HL-60/S4 treated with retinoic acid at 250 ng/mL for 4 days and 3 days (cell line): ENCODE results near the gene RAB3GAP2.
"Not testable (repeated sequence)": the region's sequence is repeated elsewhere in the genome, so short reads cannot be mapped to it uniquely, and the experiment has no call there.

Source experiments
- in situ Hi-C: fragments of 300-500 bp; cut with MboI; formaldehyde crosslinking; loops from 2 replicates; pipeline ENCODE4 v1.7.0; 2022; ENCODE audit warnings: low sequenced_read_pairs

RAB3GAP2 gene

DNA sequence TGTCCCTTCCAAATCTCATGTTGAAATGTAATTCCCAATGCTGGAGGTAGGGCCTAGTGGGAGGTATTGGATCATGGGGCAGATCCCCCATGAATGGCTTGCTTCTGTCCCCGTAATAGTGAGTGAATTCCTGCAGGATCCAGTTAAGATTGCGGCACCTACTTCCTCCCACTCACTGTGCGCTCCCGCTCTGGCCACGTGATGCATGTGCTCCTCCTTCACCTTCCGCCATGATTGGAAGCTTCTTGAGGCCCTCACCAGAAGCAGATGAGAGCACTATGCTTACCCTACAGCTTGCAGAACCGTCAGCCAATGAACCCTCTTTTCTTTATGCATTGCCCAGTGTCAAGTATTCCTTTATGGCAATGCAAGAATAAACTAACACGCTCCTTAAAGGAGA, 14.9 kb upstream of the RAB3GAP2 start:
- in situ Hi-C loops: no loop called here

DNA sequence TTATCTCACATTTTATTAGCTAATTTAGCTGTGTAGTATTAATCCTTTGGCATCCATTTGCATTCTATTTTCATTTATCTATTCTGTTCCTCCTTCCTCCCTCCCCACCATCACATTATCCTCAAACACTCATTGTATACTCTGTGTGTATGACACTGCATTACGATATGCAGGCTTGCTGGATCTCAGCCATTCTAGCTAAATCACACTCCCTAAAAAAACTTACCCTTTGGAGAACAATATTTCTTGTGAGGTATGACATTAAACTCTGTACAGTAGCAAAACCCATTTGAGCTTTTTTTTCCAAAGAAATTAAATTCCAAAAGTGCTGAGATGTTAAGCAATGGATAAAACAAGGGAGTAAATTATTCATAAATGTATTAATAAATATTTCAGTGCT, 11.4 kb upstream of the RAB3GAP2 start:
- in situ Hi-C loops: no loop called here

DNA sequence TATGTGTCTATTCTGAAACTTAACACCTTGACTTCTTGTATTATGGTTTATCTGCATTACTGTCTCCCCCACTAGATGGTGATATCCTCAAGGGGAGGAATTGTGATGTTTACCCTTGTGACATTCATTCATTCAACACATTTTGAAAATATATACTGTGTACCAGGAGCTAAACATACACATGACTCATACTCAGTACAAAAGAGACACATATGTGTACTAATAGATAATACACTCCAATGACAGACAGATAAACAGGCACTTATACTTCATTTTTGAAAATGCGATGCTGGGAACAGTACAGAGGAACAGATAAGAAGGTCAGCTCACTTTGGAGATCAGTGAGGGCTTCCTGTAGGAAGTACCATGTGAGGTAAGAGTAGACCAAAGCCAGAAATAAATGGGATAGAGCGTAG, 8.9 kb upstream of the RAB3GAP2 start:
- in situ Hi-C loops: no loop called here

DNA sequence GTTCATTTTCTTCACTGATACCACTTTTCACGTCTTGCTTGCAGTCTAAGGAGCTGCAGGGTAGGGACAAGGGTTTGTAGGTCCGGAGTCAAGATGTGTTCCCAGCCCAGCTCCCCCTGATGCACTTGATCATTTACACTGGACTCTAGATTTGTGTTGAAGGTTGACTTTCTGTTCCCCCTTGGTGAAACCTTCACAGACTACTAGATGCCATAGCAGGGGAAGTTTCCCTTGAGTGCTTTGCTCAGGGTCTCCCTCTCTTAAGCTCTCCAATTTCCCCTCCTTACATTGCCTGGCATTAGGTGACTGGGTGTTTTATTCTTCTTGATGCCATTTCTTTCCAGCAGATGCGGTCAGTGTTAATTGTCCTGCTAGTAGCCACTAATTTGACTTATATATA, 8.0 kb upstream of the RAB3GAP2 start:
- in situ Hi-C loops: no loop called here

DNA sequence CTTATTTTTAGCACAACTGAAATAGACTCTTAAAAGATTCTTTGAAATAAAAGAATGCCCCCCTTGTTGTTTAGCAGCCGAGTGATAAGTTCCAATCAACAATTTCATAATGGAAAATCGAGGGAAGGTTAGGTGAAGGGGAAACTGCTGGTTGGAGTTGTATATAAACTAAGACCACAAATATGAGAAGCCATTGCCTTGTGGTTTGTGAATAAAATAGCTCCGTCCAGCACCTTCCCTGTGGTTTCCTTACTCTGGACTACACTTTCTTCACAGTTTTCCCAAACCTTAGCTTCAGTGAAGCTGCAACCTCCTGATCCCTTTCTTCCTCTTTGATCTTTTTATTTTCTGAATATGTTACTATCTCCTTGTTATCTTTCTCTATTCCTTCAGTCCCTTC, 6.7 kb upstream of the RAB3GAP2 start:
- in situ Hi-C loops: no loop called here

DNA sequence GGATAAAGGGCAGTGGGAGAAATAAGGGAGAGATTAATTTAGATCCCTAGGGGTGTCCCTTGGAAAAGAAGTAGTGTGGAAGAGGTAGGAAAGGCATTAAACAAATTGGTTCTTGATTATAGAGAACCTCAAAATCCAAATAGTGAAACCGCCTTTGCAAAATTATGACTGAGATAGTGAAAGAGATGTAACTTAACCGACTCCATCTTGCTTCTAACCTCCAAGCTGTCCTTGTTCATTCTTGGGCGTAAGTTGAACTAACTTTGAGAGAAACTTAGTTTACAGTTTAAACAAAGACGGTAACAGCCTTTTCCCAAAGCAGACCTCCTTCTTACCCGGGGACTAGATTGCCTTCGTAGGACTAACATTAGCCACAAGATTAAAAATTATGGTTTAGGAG, 3.2 kb upstream of the RAB3GAP2 start:
- in situ Hi-C loops: no loop called here

DNA sequence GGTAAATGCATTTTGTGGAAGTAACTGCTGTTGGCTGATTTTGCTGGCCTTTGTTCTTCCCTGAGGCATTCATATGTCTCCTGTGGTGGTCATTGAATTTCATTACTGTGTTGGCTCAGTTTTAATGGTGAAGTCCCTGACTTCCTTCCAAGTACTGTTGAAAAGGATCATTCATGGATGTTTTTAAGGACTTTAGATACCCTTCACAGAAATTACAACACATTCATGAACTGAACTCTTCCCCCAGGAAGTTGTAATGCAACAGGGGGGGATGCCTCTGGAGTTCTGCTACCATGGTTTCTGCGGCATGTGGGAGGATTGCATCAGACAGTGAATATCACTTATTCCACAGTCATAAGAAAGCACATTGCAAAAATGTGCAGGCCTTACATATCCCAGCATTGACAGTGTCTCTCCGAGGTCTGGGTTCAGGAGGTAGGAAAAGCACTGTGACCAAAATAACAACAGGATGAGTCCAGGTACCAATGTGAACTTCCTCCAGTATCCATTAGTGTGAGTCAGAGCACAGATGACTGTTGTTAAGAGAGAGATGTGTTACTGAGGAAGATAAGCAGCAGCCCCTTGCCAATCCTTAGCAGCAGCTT, 2.1 kb upstream of the RAB3GAP2 start:
- in situ Hi-C loops: no loop called here

DNA sequence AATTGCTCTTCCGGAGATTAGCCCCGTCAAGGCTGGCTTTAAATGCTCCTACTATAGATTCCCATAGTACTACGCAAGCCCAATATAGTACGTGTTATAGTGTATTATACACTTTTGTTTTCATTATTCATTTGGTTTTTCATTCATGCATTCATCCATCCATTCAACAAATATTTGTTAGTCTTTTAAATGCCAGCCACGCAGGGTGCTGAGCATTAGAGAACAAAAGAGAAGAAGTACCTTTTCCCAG, 513 bp upstream of the RAB3GAP2 start:
- in situ Hi-C loops: no loop called here

DNA sequence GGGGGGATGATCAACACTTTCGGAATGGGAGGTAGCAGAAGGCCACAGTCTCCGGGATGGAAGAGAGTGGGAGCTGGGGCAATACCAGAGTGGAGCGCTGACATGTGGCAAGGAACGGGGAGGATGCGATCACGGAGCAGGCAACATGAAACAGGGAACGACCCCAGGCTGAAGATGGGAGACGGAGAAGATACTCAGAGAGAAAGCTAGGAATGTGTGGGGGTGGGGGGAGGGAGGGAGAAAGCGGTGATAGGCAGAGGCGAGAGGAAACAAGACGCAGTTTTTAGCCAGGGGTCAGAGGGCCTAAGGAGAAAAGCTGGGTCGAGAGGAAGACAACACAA, 577 bp downstream of the RAB3GAP2 start:
- in situ Hi-C loops: no loop called here

DNA sequence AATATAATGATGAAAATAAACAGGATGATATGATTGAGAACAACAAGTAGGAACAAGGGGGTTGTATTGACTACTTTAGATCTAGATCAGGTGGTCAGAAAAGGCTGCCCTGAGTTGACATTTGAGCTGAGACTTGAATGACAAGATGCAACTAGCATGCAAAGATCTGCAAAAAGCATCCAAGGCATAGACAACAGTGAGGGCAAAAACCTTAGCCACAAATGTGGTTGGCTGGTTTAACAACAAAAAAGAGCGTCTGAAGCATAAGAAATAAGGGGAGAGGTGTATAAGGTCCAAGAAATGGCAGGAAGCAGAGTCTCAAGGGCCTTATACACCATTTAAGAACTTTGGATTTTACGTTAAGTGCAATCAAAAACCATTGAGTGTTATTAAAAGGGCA, 3.2 kb downstream of the RAB3GAP2 start:
- in situ Hi-C loops: no loop called here

DNA sequence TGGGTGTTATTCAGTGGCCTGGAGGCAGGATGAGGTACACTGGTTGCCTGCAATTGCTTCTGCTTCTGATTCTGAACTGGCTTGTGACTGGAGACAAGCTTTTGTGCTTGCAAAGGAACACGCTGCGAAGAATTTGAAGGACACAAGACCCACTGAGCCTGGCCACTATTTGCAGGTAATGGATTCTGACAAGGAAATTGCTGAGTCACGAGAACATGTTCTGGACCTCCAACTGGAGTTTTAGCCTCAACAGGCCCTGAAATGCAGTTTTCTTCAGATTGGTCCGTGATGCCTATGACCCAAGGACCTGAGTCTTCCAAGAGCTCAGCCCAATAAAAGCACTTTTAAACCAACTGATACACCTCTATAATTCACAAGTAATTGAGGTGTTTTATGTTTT, 4.6 kb downstream of the RAB3GAP2 start:
- in situ Hi-C loops: no loop called here

DNA sequence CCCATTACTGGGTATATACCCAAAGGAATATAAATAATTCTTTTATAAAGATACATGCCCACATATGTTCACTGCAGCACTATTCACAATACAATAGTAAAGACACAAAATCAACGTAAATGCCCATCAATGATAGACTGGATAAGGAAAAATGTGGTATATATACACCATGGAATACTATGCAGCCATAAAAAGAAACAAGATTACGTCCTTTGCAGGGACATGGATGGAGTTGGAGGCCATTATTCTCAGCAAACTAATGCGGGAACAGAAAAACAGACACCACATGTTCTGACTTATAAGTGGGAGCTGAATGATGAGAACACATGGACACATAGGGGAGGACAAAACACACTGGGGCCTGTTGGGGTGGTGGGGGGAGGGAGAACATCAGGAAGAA, 12.0 kb downstream of the RAB3GAP2 start:
- in situ Hi-C loops: not testable (repeated sequence)

DNA sequence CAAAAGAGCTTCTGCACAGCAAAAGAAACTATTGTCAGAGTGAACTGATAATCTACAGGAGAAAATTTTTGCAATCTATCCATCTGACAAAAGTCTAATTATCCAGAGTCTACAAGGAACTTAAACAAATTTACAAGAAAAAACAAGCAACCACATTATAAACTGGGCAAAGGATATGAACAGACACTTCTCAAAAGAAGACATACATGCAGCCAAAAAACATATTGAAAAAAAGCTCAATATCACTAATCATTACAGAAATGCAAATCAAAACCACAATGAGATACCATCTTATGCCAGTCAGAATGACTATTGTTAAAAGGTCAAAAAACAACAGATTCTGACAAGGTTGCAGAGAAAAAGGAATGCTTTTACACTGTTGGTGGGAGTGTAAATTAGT, 12.5 kb downstream of the RAB3GAP2 start:
- in situ Hi-C loops: not testable (repeated sequence)

DNA sequence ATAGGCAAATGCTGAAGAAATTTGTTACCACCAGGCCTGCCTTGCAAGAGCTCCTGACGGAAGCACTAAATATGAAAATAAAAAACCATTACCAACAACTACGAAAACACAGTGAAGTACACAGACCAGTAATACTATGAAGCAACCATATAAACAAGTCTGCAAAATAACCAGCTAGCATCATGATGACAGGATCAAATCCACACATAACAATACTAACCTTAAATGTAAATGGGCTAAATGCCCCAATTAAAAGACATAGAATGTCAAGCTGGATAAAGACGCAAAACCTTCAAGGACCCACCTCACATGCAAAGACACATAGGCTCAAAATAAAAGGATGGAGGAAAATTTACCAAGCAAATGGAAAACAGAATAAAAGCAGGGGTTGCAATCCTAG, 16.1 kb downstream of the RAB3GAP2 start:
- in situ Hi-C loops: not testable (repeated sequence)

DNA sequence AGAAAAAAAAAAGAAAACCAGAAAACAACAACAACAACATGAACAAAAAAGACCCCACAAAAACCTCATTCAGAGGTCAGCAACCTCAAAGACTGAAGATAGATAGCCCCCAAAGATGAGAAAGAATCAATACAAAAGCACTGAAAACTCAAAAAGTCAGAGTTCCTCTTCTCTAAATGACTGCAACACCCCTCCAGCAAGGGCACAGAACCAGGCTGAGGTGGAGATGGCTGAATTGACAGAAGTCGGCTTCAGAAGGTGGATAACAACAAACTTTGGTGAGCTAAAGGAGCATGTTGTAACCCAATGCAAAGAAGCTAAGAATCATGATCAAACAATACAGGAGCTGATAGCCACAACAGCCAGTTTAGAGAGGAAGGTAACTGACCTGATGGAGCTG, 17.0 kb downstream of the RAB3GAP2 start:
- in situ Hi-C loops: no loop called here

DNA sequence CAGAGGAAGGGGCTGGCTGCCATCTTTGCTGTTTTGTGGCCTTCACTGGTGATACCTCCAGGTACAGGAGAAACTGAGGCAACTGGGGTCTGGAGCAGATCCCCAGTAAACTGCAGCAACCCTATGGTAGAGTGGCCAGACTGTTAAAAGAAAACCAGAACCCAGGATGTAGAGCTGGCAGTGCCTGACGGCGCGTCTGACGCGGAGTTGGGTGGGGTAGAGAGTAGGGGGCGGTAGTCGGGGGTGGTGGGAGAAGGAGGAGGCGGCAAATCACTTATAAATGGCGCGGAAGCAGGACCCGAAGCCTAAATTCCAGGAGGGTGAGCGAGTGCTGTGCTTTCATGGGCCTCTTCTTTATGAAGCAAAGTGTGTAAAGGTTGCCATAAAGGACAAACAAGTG, 19.0 kb downstream of the RAB3GAP2 start:
- in situ Hi-C loops: not testable (repeated sequence)

DNA sequence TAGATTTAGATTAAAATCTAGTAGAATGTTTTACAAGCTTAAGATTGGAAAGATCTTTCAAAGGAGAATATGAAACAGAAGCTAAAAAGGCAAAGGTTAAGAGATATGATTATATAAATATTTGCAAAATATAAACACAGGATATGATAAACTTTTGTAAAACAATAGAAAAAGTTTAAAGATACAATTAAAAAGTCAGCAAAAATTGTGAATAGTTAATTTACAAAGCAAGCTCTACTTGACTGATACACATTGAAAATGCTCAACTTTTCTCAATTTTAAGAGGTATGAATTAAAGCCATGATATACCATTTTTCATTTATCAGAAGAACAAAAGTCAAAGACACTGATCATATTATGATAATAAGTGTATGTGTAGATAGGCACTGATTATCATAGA, 21.0 kb downstream of the RAB3GAP2 start:
- in situ Hi-C loops: no loop called here

DNA sequence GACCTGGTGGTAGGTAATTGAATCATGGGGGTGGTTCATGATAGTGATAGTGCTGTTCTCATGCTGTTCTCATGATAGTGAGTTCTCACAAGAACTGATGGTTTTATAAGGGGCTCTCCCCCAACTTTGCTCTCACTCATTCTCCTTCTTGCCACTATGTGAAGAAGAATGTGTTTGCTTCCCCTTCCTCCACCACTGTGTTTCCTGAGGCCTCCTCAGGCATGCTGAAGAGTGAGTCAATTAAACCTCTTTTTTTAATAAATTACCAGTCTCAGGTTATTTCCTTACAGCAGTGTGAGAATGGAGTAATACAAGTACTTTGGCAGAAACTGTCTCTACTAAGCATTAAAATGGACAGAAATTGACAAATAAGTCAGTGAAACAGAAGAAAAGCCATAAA, 21.6 kb downstream of the RAB3GAP2 start:
- in situ Hi-C loops: no loop called here

DNA sequence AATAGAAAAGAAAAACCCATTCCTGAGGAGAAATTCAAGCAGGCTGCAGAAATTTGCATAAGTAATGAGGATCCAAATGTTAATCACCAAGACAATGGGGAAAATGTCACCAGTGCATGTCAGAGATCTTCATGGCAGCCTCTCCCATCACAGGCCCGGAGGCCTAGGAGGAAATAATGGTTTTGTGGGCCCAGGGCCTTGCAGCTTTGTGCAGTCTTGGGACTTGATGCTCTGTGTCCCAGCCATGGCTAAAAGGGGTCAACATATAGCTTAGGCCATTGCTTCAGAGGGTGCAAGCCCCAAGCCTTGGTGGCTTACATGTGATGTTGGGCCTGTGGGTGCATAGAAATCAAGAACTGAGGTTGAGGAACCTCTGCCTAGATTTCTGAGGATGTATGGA, 22.7 kb downstream of the RAB3GAP2 start:
- in situ Hi-C loops: no loop called here

DNA sequence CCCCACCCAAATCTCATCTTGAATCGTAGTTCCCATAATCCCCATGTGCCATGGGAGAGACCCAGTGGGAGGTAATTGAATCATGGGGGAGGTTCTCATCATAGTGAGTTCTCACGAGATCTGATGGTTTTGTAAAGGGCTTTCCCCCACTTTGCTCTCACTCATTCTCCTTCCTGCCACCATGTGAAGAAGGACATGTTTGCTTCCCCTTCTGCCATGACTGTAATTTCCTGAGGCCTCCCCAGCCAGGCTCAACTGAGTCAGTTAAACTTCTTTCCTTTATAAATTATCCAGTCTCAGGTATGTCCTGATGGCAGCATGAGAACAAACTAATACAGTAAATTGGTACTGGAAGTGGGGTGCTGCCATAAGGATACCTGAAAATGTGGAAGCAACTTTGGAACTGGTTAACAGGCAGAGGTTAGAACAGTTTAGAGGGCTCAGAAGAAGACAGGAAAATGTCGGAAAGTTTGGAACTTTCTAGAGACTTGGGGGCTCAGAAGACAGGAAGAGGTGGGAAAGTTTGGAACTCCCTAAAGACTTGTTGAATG, 23.5 kb downstream of the RAB3GAP2 start:
- in situ Hi-C loops: not testable (repeated sequence)

DNA sequence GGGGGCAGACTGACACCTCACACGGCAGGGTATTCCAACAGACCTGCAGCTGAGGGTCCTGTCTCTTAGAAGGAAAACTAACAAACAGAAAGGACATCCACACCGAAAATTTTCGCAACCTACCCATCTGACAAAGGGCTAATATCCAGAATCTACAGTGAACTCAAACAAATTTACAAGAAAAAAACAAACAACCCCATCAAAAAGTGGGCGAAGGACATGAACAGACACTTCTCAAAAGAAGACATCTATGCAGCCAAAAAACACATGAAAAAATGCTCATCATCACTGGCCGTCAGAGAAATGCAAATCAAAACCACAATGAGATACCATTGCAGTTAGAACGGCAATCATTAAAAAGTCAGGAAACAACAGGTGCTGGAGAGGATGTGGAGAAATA, 26.4 kb downstream of the RAB3GAP2 start:
- in situ Hi-C loops: not testable (repeated sequence)

DNA sequence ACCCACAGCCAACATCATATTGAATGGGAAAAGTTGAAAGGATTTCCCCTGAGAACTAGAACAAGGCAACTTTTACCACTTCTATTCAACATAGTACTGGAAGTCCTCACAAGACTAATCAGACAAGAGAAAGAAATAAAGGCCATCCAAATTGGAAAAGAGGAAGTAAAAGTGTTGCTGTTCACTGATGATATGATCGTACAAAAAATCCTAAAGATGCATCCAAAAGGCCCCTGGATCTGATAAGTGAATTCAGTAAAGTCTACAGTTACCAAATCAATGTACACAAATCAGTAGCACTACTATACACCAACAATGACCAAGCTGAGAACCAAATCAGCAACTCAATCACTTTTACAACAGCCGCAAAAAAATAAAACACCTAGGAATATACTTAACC, 28.3 kb downstream of the RAB3GAP2 start:
- in situ Hi-C loops: no loop called here

DNA sequence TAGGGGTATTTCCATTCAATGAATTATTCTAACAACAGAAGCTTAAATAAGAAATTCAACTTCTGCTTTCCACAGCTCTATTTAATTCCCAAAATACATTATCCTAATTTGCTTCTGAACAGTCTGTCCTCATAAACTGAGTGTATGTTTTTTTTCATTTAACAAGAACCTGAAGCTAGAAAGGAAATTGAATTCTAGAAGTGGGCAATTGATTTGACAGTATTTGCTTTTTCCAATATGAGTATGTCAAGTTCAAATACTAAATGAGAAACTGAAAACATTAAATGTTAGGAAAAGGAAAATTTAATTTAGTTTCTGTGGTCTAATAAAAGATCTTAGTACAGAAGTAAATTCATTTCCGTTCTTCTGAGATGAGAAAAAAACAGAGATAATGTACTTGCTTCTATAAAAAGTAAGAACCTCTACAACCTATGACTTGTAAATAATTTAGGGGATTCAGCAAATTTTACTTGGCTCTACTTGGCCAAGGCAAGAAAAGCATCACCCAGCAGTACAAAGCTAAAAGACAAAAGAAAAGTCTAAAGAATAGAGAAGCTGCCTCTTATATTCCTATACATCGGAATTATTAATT, 31.1 kb downstream of the RAB3GAP2 start:
- in situ Hi-C loops: no loop called here
